ENCODE results near the gene TUFM. TPM values are rescaled to one million over a fixed set of nuclear protein-coding genes. Genes with fewer than 3 reads are reported as not detected.

Gene TUFM
- total RNA-seq, 1 experiment from 2014 or later, result 296 TPM

DNA sequence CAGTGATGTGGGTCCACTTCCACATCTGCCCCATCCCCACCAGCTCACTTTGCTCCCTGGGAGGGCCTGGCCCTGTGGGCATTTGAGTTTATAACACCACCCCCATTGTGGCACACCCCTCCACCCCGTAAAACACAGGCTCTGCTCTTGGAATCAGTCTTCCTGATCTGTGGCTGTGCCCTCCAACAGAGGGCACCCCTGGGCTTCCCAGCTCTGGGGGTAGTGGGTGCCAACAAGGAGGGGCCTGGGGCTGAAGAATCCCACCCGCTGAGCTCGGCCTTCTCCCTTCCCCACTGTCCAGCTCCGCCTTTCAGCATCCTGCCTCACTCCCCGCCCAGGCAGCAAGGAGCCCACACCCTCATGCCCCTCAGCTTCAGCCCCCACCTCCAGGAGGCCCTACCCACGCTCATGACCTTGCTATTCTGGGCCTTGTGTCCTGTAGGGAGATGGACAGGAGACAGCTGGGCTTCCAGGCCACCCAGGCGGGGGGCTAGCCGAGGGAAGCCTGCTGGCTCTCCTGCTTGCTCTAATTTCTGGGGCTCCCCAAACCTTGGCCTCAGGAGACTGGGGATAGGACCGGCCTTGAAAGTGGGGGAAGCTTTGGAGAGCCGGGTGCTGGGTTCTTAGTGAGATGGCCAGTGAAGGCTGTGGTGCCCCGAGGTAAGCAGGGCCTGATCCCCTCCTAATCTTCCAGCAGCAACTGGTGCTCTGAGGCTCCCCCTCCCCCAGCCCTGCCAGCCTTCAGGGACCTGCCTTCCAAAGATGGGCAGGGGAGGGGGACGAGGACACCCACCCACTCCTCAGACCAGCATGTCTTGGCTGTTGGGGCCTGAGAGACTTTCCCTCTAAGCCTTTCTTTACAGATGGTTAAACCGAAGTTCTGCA, 29.2 kb upstream of the TUFM start:
- H3K9me3 Mint-ChIP-seq, result no peaks in the 10 kb centered on the region

GRCh38 chr16:28874406-28874805, 28.3 kb upstream of the TUFM start:
- no peaks in the 10 kb centered on the region for H3K9me3 Mint-ChIP-seq
- ATAC-seq (no peak), DNase-seq (ENCODE audit: low spot score) (no peak)
- POLR2A ChIA-PET, result interaction anchor here (0.6 to 1.0 kb wide), 2 partner anchors 11 to 27 kb away, joined by 3 to 4 read pairs; partner anchors contain the start of gene SH2B1
- H3K27ac Mint-ChIP-seq, result no peak overlapping the region
- CTCF ChIA-PET, result interaction anchor here (1.2 to 4.0 kb wide), 6 partner anchors 9 to 71 kb away, joined by 3 to 23 read pairs (median 7); partner anchors contain the start of gene SH2B1
- no peak overlapping the region for H3K4me3 Mint-ChIP-seq
- H3K27me3 Mint-ChIP-seq (ENCODE audit: low read depth), result peaks cover 3% of the 10 kb centered on the region; the same call in 1 of the 2 replicates
- H3K36me3 Mint-ChIP-seq, result peaks cover 15% of the 10 kb centered on the region
- peaks cover 16% of the 10 kb centered on the region for H3K4me1 Mint-ChIP-seq
- TF ChIP-seq E2F5 (CRISPR knock-in tag; IDR thresholded peaks at IDR 0.05), result no peak
- TF ChIP-seq, protein P1, sequence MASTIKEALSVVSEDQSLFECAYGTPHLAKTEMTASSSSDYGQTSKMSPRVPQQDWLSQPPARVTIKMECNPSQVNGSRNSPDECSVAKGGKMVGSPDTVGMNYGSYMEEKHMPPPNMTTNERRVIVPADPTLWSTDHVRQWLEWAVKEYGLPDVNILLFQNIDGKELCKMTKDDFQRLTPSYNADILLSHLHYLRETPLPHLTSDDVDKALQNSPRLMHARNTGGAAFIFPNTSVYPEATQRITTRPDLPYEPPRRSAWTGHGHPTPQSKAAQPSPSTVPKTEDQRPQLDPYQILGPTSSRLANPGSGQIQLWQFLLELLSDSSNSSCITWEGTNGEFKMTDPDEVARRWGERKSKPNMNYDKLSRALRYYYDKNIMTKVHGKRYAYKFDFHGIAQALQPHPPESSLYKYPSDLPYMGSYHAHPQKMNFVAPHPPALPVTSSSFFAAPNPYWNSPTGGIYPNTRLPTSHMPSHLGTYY (CRISPR knock-in tag; IDR thresholded peaks at IDR 0.05), result no peak
- no peak for TF ChIP-seq ETV6 (CRISPR knock-in tag; IDR thresholded peaks at IDR 0.05)
- no peak for TF ChIP-seq SP1 (CRISPR knock-in tag; conservative IDR thresholded peaks at IDR 0.05)
- TF ChIP-seq ATF6 (CRISPR knock-in tag; IDR thresholded peaks at IDR 0.05), result no peak
- no peak for TF ChIP-seq ZBTB43 (CRISPR knock-in tag; IDR thresholded peaks at IDR 0.05)
- no peak for TF ChIP-seq MLX (CRISPR knock-in tag; IDR thresholded peaks at IDR 0.05)
- TF ChIP-seq E2F1 (CRISPR knock-in tag; IDR thresholded peaks at IDR 0.05), result no peak
- TF ChIP-seq NFYB (CRISPR knock-in tag; conservative IDR thresholded peaks at IDR 0.05; ENCODE audit: low read depth), result no peak

More for the DNA sequence above, 29.2 kb upstream of the TUFM start:
- TF ChIP-seq, protein P1 (CRISPR knock-in tag; IDR thresholded peaks at IDR 0.05), result no peak
- TF ChIP-seq ZNF219 (CRISPR knock-in tag; IDR thresholded peaks at IDR 0.05; ENCODE audit: borderline replicate concordance) (no peak), NFYB (CRISPR knock-in tag; conservative IDR thresholded peaks at IDR 0.05; ENCODE audit: low read depth) (no peak), ATF1 (CRISPR knock-in tag; IDR thresholded peaks at IDR 0.05) (no peak), NR1H2 (CRISPR knock-in tag; IDR thresholded peaks at IDR 0.05) (no peak), SOX15 (CRISPR knock-in tag; IDR thresholded peaks at IDR 0.05) (no peak), CDX4 (CRISPR knock-in tag; IDR thresholded peaks at IDR 0.05; ENCODE audit: borderline replicate concordance) (no peak), TCF7 (CRISPR knock-in tag; IDR thresholded peaks at IDR 0.05; ENCODE audit: low read depth) (no peak), TEAD4 (CRISPR knock-in tag; IDR thresholded peaks at IDR 0.05) (no peak)
- TF ChIP-seq, protein P2, sequence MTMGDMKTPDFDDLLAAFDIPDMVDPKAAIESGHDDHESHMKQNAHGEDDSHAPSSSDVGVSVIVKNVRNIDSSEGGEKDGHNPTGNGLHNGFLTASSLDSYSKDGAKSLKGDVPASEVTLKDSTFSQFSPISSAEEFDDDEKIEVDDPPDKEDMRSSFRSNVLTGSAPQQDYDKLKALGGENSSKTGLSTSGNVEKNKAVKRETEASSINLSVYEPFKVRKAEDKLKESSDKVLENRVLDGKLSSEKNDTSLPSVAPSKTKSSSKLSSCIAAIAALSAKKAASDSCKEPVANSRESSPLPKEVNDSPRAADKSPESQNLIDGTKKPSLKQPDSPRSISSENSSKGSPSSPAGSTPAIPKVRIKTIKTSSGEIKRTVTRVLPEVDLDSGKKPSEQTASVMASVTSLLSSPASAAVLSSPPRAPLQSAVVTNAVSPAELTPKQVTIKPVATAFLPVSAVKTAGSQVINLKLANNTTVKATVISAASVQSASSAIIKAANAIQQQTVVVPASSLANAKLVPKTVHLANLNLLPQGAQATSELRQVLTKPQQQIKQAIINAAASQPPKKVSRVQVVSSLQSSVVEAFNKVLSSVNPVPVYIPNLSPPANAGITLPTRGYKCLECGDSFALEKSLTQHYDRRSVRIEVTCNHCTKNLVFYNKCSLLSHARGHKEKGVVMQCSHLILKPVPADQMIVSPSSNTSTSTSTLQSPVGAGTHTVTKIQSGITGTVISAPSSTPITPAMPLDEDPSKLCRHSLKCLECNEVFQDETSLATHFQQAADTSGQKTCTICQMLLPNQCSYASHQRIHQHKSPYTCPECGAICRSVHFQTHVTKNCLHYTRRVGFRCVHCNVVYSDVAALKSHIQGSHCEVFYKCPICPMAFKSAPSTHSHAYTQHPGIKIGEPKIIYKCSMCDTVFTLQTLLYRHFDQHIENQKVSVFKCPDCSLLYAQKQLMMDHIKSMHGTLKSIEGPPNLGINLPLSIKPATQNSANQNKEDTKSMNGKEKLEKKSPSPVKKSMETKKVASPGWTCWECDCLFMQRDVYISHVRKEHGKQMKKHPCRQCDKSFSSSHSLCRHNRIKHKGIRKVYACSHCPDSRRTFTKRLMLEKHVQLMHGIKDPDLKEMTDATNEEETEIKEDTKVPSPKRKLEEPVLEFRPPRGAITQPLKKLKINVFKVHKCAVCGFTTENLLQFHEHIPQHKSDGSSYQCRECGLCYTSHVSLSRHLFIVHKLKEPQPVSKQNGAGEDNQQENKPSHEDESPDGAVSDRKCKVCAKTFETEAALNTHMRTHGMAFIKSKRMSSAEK (CRISPR knock-in tag; IDR thresholded peaks at IDR 0.05; ENCODE audit: borderline replicate concordance), result no peak
- Mint-ChIP-seq H3K4me1 (peaks cover 17% of the 10 kb centered on the region), H3K27ac (no peak overlapping the region), H3K4me3 (no peak overlapping the region), H3K27me3 (ENCODE audit: low read depth) (peaks cover 7% of the 10 kb centered on the region), H3K36me3 (peaks cover 5% of the 10 kb centered on the region; the same call in 1 of the 2 replicates)
- ATAC-seq, result no peak
- DNase-seq (ENCODE audit: low spot score), result no peak
- ChIA-PET POLR2A (interaction anchor here (0.6 to 1.2 kb wide), 4 partner anchors 12 to 54 kb away, joined by 3 to 4 read pairs (median 4); partner anchors contain the start of gene SH2B1), CTCF (interaction anchor here (1.0 to 4.0 kb wide), 9 partner anchors 8 to 75 kb away, joined by 3 to 23 read pairs (median 4); partner anchors contain the start of genes NFATC2IP and SH2B1)

All from WTC11 (cell line).